A549 (cell line): ENCODE results near the gene CXCL17. TPM values are rescaled to one million over a fixed set of nuclear protein-coding genes. Genes with fewer than 3 reads are reported as not detected.
"Not testable (repeated sequence)": the region's sequence is repeated elsewhere in the genome, so short reads cannot be mapped to it uniquely, and the experiment has no call there.

Experiments used
- ATAC-seq, 2 experiments: fragments of 200-7000 bp in 1 of 2; fragments of >200 bp in 1 of 2; cut with Nextera tagmentation in 1 of 2; cut with Tn5 transposase in 1 of 2; 3 replicates each; pipeline versions ENCODE4 v1.8.0 to v1.9.1; 2018 to 2020; ENCODE audit warnings: mild to moderate bottlenecking in 1 of 2, moderate library complexity in 1 of 2
- CTCF ChIA-PET: fragments of 300-600 bp; sonication (Branson Sonifier 250); formaldehyde crosslinking; extraction: SDS; loops from one replicate; lab custom pipeline; 2021; ENCODE audit warnings: antibody characterized with exemption, inconsistent platforms; lab: Yijun Ruan, JAX
- POLR2A ChIA-PET: fragments of 350-600 bp; formaldehyde crosslinking; extraction: SDS; loops from one replicate; lab custom pipeline; 2021; ENCODE audit warnings: antibody characterized with exemption, inconsistent platforms; lab: Yijun Ruan, JAX
- DNase-seq, 2 experiments: peaks; one replicate each; pipeline versions ENCODE4 v3.0.0 to v3.0.0-alpha.2; 2011 to 2016; ENCODE audit warnings: low read depth in 1 of 2, low spot score in 1 of 2
- FAIRE-seq: peaks from 2 replicates; lab custom pipeline; 2011; peaks lifted over from hg19 to GRCh38; lab: Jason Lieb, UNC
- H3K27ac ChIP-seq, 2 experiments: fragments of >200 bp; sonication (Bioruptor Twin); formaldehyde crosslinking; 3 replicates each; pipeline ENCODE4 v1.5.1; 2016 to 2017
- H3K4me1 ChIP-seq: fragments of >200 bp; sonication (Bioruptor Twin); formaldehyde crosslinking; 3 replicates; pipeline ENCODE4 v1.6.1; 2016
- H3K4me2 ChIP-seq: fragments of >200 bp; sonication (Bioruptor Twin); formaldehyde crosslinking; 3 replicates; pipeline ENCODE4 v1.6.1; 2016
- H3K4me3 ChIP-seq: fragments of >200 bp; sonication (Bioruptor Twin); formaldehyde crosslinking; 3 replicates; pipeline ENCODE4 v1.5.1; 2016
- H3K9me3 ChIP-seq: fragments of >200 bp; sonication (Bioruptor Twin); formaldehyde crosslinking; 3 replicates; pipeline ENCODE4 v1.6.1; 2016
- CEBPB ChIP-seq, 2 experiments: fragments of >200 bp in 1 of 2; sonication (Bioruptor Twin) in 1 of 2; formaldehyde crosslinking in 1 of 2; IDR thresholded peaks; 2 replicates each; pipeline ENCODE4 v1.6.1; 2012 to 2016
- EHF ChIP-seq: fragments of 250-450 bp; sonication (Bioruptor Pico); IDR thresholded peaks from 2 replicates; pipeline ENCODE4 v1.5.0; 2020; ENCODE audit warnings: mild to moderate bottlenecking
- ESRRA ChIP-seq: fragments of 150-350 bp; IDR thresholded peaks from 2 replicates; pipeline ENCODE4 v1.6.1; 2014; ENCODE audit warnings: mild to moderate bottlenecking, low read length, borderline replicate concordance
- FOSL2 ChIP-seq, 2 experiments: fragments of 450-650 bp in 1 of 2; fragments of >200 bp in 1 of 2; sonication (Bioruptor Twin) in 1 of 2; formaldehyde crosslinking; IDR thresholded peaks; 2 replicates each; pipeline versions ENCODE4 v1.5.0 to v1.6.1; 2016 to 2020; ENCODE audit warnings: mild to moderate bottlenecking in 1 of 2, moderate library complexity in 1 of 2
- FOXS1 ChIP-seq: fragments of 250-450 bp; sonication (Bioruptor Pico); IDR thresholded peaks from 2 replicates; pipeline ENCODE4 v1.5.0; 2020; ENCODE audit warnings: mild to moderate bottlenecking, moderate library complexity
- GATA3 ChIP-seq: IDR thresholded peaks from 2 replicates; pipeline ENCODE4 v1.6.1; 2012; ENCODE audit warnings: borderline replicate concordance
- HOXA7 ChIP-seq: fragments of 250-450 bp; sonication (Bioruptor Pico); IDR thresholded peaks from 2 replicates; pipeline ENCODE4 v1.5.0; 2020; ENCODE audit warnings: mild to moderate bottlenecking, moderate library complexity
- JUN ChIP-seq, 2 experiments: fragments of >200 bp; sonication (Bioruptor Twin); formaldehyde crosslinking; IDR thresholded peaks; 2 replicates in 1 of 2; 3 replicates in 1 of 2; pipeline ENCODE4 v1.6.1; 2016 to 2017
- MAZ ChIP-seq: fragments of 150-350 bp; IDR thresholded peaks from 2 replicates; pipeline ENCODE4 v1.6.1; 2014; ENCODE audit warnings: antibody characterized with exemption, low read depth, low read length, borderline replicate concordance
- MYC ChIP-seq: IDR thresholded peaks from 2 replicates; pipeline ENCODE4 v1.6.1; 2012; ENCODE audit warnings: mild to moderate bottlenecking, inconsistent platforms, low read length, improper control_type of control experiment, borderline replicate concordance
- RAD21 ChIP-seq, 2 experiments: fragments of >200 bp in 1 of 2; sonication (Bioruptor Twin) in 1 of 2; formaldehyde crosslinking in 1 of 2; IDR thresholded peaks in 1 of 2; conservative IDR thresholded peaks in 1 of 2; 2 replicates in 1 of 2; 3 replicates in 1 of 2; pipeline ENCODE4 v1.6.1; 2012 to 2018; ENCODE audit warnings: inconsistent platforms in 1 of 2
- RFX5 ChIP-seq: fragments of 450-650 bp; IDR thresholded peaks from 2 replicates; pipeline ENCODE4 v1.7.1; 2014; ENCODE audit warnings: antibody characterized with exemption, mild to moderate bottlenecking, moderate library complexity
- RNF2 ChIP-seq: fragments of 200-600 bp; sonication (generic); IDR thresholded peaks from 2 replicates; pipeline ENCODE4 v1.6.1; 2016; ENCODE audit warnings: low read depth, mild to moderate bottlenecking, antibody characterized with exemption, moderate library complexity, borderline replicate concordance
- SMC3 ChIP-seq: fragments of >200 bp; sonication (Bioruptor Twin); formaldehyde crosslinking; IDR thresholded peaks from 3 replicates; pipeline ENCODE4 v1.6.1; 2018; ENCODE audit warnings: inconsistent platforms
- TFCP2L1 ChIP-seq: fragments of 250-450 bp; sonication (Bioruptor Pico); IDR thresholded peaks from 2 replicates; pipeline ENCODE4 v1.5.0; 2021; ENCODE audit warnings: mild to moderate bottlenecking
- ZFP36 ChIP-seq: fragments of 450-650 bp; IDR thresholded peaks from 2 replicates; pipeline ENCODE4 v1.6.1; 2014; ENCODE audit warnings: borderline replicate concordance; ENCODE audit not compliant: partially characterized antibody
- WGBS: methylation state at CpG from one replicate; pipeline ENCODE4 v1.1.6; 2017; ENCODE audit errors: missing lambda C conversion rate; 5-methylcytosine and 5-hydroxymethylcytosine counted together
- polyA plus RNA-seq, 4 experiments: library from polyadenylated mRNA; depleted of rRNA in 3 of 4; stranded (reverse); fragments of >200 nt; fragmentation: RNase III in 1 of 4; extraction: RNeasy Plus Mini Kit Qiagen cat#74134 plus additional on column Dnase treatment in 1 of 4; gene quantifications; 2 replicates in 3 of 4; 3 replicates in 1 of 4; pipeline ENCODE4 v1.2.3, GENCODE V29; 2011 to 2017
- TF ChIP-seq, protein P1 (sequence below): IDR thresholded peaks from 2 replicates; pipeline ENCODE4 v1.6.1; 2012
- TF ChIP-seq, protein P2 (sequence below): fragments of >200 bp; sonication (Bioruptor Twin); formaldehyde crosslinking; IDR thresholded peaks from 3 replicates; pipeline ENCODE4 v1.5.1; 2016

CXCL17 gene
- polyA plus RNA-seq, 2 of the 4 experiments (the other 2 are of a cell fraction) = 0.14 TPM; not detected in 1

DNA sequence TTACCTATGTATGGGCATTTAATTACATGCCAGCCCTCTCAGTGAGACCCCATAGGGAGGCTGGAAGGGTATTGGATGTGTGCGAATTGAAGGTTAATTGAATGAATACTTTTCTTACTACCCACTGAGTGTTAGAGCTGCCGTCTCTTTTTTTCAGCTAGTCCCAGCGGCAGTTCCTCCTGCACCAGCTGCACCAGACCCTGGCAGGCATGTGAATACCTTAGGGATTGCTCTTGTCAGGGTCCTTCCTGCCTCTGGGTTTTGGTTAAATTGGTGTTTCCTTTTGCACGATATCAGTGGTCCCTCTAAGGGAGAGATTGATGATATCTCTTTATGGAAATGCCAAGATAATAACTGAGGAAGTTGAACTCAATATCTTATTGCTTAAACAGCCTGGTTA is 9.8 kb upstream of the CXCL17 start (continued):
- TF ChIP-seq EHF (no peak), MAZ (no peak)

DNA sequence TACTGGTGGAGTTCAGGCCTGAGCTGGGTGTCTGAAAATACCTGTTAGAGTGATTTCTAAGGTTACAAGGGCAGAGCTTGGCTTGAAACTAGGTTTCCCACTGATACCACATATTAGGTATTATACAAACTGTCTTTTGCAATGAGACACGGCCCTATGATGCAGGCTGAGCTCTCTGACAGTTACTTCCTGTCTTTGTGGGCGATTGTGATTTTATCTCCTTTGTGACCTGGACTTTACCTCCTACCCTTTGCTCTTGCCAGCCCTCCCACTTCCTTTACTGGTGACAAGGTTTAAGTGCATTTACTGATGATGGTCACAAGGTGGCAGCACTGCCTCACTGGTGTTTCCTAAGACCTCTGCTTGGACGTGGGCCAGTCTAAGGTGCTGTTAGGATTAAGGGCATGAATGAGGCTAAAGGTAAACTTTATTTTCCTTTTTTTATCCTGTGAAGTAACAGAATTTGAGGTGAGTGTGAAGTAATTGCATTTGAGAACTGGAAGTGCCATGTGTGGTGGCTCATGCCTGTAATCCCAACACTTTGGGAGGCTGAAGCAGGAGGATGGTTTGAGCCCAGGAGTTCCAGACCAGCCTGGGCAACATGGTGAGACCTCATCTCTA is 7.7 kb upstream of the CXCL17 start:
- Histone ChIP-seq H3K4me3 (no peak overlapping the region), H3K4me1 (peaks cover 29% of the 10 kb centered on the region), H3K27ac (peak overlapping the region; percentile 1 to 12; a peak in 3 of 6 replicates), H3K9me3 (no peaks in the 10 kb centered on the region), H3K4me2 (peak overlapping the region; percentile 46)
- POLR2A ChIA-PET = no interaction called here
- peak; percentile 97 for DNase-seq
- TF ChIP-seq JUN (IDR thresholded peaks at IDR 0.05) (peak in 1 of 2 experiments; percentile 33; a peak in 1 of 5 replicates), ESRRA (peak; percentile 49; the same call in 1 of the 2 replicates), RFX5 (0 out of 2 replicates have a peak, but pooled peaks have one; percentile 48), SMC3 (peak; percentile 100), MYC (0 out of 2 replicates have a peak, but pooled peaks have one; percentile 32), GATA3 (peak; percentile 60; the same call in 1 of the 2 replicates), RNF2 (no peak), TFCP2L1 (CRISPR knock-in tag) (no peak), RAD21 (conservative IDR thresholded peaks at IDR 0.05 in 1 of 2, IDR thresholded peaks at IDR 0.05 in 1 of 2) (peak; percentile 100), CEBPB (IDR thresholded peaks at IDR 0.05) (peak in 1 of 2 experiments; percentile 40; a peak in 2 of 4 replicates), FOXS1 (CRISPR knock-in tag) (no peak), FOSL2 (IDR thresholded peaks at IDR 0.05) (no peak), FOSL2 (CRISPR knock-in tag; IDR thresholded peaks at IDR 0.05) (no peak)
- TF ChIP-seq, protein P1, sequence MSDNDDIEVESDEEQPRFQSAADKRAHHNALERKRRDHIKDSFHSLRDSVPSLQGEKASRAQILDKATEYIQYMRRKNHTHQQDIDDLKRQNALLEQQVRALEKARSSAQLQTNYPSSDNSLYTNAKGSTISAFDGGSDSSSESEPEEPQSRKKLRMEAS = 0 out of 2 replicates have a peak, but pooled peaks have one; percentile 13
- TF ChIP-seq, protein P2, sequence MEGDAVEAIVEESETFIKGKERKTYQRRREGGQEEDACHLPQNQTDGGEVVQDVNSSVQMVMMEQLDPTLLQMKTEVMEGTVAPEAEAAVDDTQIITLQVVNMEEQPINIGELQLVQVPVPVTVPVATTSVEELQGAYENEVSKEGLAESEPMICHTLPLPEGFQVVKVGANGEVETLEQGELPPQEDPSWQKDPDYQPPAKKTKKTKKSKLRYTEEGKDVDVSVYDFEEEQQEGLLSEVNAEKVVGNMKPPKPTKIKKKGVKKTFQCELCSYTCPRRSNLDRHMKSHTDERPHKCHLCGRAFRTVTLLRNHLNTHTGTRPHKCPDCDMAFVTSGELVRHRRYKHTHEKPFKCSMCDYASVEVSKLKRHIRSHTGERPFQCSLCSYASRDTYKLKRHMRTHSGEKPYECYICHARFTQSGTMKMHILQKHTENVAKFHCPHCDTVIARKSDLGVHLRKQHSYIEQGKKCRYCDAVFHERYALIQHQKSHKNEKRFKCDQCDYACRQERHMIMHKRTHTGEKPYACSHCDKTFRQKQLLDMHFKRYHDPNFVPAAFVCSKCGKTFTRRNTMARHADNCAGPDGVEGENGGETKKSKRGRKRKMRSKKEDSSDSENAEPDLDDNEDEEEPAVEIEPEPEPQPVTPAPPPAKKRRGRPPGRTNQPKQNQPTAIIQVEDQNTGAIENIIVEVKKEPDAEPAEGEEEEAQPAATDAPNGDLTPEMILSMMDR = peak; percentile 100
- peak; percentile 100 for FAIRE-seq
- ATAC-seq = peak; percentile 87 to 91
- WGBS = 2% methylated on average over 3 of the region's 3 CpGs
- CTCF ChIA-PET = interaction anchor here (0.7 to 9.7 kb wide), 55 partner anchors 9 to 1353 kb away, joined by 3 to 352 read pairs (median 6); partner anchors contain the start of genes CEACAM1, CEACAM8, CXCL17 and LIPE

DNA sequence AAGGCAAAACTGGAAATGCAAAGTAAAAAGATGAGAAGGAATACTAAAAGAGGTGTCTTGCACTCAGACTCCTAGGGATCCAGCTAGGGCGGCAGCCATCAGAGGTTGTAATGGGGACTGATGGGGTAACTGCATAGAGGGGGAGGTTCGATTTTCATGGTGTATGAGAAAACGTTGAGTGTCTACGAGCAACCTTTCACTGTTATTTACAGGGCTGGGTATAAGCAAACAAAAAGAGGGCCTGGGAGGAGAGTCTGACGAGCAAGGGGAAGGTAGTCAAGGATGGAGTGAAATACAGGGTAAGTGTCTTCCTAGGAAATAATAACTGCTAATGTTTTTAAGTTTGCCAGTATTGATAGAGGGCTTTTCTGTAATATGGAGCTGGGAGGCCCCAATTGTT is 5.6 kb upstream of the CXCL17 start:
- POLR2A ChIA-PET, H3K27ac ChIP-seq, FAIRE-seq, ATAC-seq, H3K9me3 ChIP-seq, H3K4me3 ChIP-seq, DNase-seq: not testable (repeated sequence)
- Histone ChIP-seq H3K4me2 (peak overlapping the region; percentile 15; the same call in 1 of the 3 replicates), H3K4me1 (peaks cover 38% of the 10 kb centered on the region)
- 24% methylated on average over 5 of the region's 5 CpGs for WGBS
- CTCF ChIA-PET = interaction anchor here (0.6 to 9.7 kb wide), 9 partner anchors 7 to 559 kb away, joined by 3 to 352 read pairs (median 82); partner anchors contain the start of genes CEACAM1 and CXCL17

DNA sequence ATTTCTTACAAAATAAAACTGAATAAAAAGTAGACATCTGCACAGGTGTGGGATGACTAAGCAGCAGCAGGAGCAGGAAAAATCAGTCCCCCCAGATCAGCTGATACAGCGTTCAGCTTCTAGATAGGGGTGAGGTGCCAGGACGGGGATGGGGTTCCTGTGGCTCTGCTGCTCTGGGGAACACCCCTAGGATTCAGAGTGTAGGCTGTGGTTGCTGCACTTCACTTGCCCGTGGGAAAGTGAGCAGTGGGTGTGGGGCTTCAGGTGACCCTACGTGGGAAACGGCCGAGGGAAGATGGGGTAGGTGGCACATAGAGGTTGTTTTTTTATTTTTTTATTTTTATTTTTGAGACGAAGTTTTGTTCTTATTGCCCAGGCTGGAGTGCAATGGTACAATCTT is 3.2 kb upstream of the CXCL17 start:
- no peak for TF ChIP-seq HOXA7 (CRISPR knock-in tag)
- no peak for TF ChIP-seq GATA3
- TF ChIP-seq ZFP36 = no peak
- TF ChIP-seq ESRRA = no peak
- DNase-seq (no peak), FAIRE-seq (no peak), ATAC-seq (no peak)
- 76% methylated on average over 7 of the region's 7 CpGs for WGBS
- Histone ChIP-seq H3K4me3 (no peak overlapping the region), H3K27ac (no peak overlapping the region), H3K4me2 (no peak overlapping the region), H3K9me3 (no peaks in the 10 kb centered on the region), H3K4me1 (peaks cover 46% of the 10 kb centered on the region)
- ChIA-PET POLR2A (no interaction called here), CTCF (interaction anchor here (0.6 to 7.4 kb wide), 17 partner anchors 7 to 296 kb away, joined by 3 to 115 read pairs (median 4); partner anchors contain the start of gene CEACAM1)
